Measurements from ENCODE around the gene SLC25A6. TPM values are rescaled to one million over a fixed set of nuclear protein-coding genes. Genes with fewer than 3 reads are reported as not detected.
A peak's percentile ranks its signal among the peaks of the same experiment; 100 is the strongest.

Gene SLC25A6
- total RNA-seq, 1 experiment from 2014 or later: 553 TPM

GRCh38 chrX:1387141-1387776 is 4.7 kb downstream of the SLC25A6 start:
- H3K9ac ChIP-seq (ENCODE audit: extremely low read depth, insufficient read length, low read length): no peak overlapping the region
- TF ChIP-seq CTCF (conservative IDR thresholded peaks at IDR 0.05): no peak
- H3K9me3 ChIP-seq (ENCODE audit: control insufficient read depth, low read depth, low read length): no peaks in the 10 kb centered on the region
- no peak overlapping the region for H2AFZ ChIP-seq (ENCODE audit: low read length)
- no peak overlapping the region for H2BK12ac ChIP-seq (ENCODE audit: insufficient read length, low read depth, low read length)
- H3T11ph ChIP-seq (ENCODE audit: low read length): no peak overlapping the region
- H3K79me1 ChIP-seq (ENCODE audit: insufficient read depth, low read depth, low read length, poor library complexity, severe bottlenecking): peaks cover 15% of the 10 kb centered on the region
- H3K9me3 Mint-ChIP-seq: peaks cover 0 to 4% of the 10 kb centered on the region in 2 experiments; a peak in 2 of 5 replicates
- H3K4ac ChIP-seq (ENCODE audit: low read depth, low read length): no peak overlapping the region
- H3K4me1 ChIP-seq (ENCODE audit: insufficient read depth, low read length): no peaks in the 10 kb centered on the region; the same call in 1 of the 2 replicates
- H3K4me1 Mint-ChIP-seq: peaks cover 6 to 32% of the 10 kb centered on the region in 2 experiments
- H4K91ac ChIP-seq (ENCODE audit: insufficient read length, low read depth, low read length): no peak overlapping the region
- no CpG with 5 or more reads among the region's 43 CpGs for WGBS (ENCODE audit: extremely low coverage, insufficient read length, low lambda C conversion rate)
- no peak overlapping the region for H3K18ac ChIP-seq (ENCODE audit: insufficient read length, low read depth, low read length)
- H3K36me3 Mint-ChIP-seq (ENCODE audit: insufficient read depth in 1 of 3, low read depth in 3 of 3): peaks cover 60 to 90% (median 83%) of the 10 kb centered on the region in 3 experiments
- H3K79me2 ChIP-seq (ENCODE audit: insufficient read depth, low read length): peaks cover 29% of the 10 kb centered on the region; the same call in 1 of the 2 replicates
- H3K27ac ChIP-seq (ENCODE audit: insufficient read length, low read depth, low read length): no peak overlapping the region
- no peak overlapping the region for H3K23ac ChIP-seq (ENCODE audit: insufficient read length, low read depth, low read length)
- no peak overlapping the region for H2AK5ac ChIP-seq (ENCODE audit: insufficient read length, low read length)
- no peak overlapping the region for H3K14ac ChIP-seq (ENCODE audit: insufficient read depth, low read length)
- H3K27ac Mint-ChIP-seq: peak overlapping the region in 1 of 3 experiments; percentile 49; a peak in 1 of 7 replicates
- no peak overlapping the region for H4K5ac ChIP-seq (ENCODE audit: insufficient read length, low read depth, low read length)
- no peaks in the 10 kb centered on the region; the same call in none of the 2 replicates for H3K27me3 Mint-ChIP-seq (ENCODE audit: low read depth)
- H3K23me2 ChIP-seq (ENCODE audit: insufficient read length, low read depth, low read length, poor library complexity, severe bottlenecking): peaks cover 5% of the 10 kb centered on the region
- no peak overlapping the region for H2BK15ac ChIP-seq (ENCODE audit: low read depth, low read length)
- H4K20me1 ChIP-seq (ENCODE audit: control insufficient read depth, insufficient read depth, insufficient read length): no peaks in the 10 kb centered on the region
- no peak for DNase-seq
- H2BK20ac ChIP-seq (ENCODE audit: low read depth, low read length, poor library complexity, severe bottlenecking): no peak overlapping the region
- H4K8ac ChIP-seq (replicated peaks; ENCODE audit: insufficient read length, low read depth, low read length): no peak overlapping the region
- peak overlapping the region in 1 of 2 experiments; percentile 49; a peak in 2 of 5 replicates for H3K4me3 Mint-ChIP-seq
- no peak overlapping the region for H2BK120ac ChIP-seq (ENCODE audit: low read depth, low read length, poor library complexity, severe bottlenecking)
- no peaks in the 10 kb centered on the region for H3K27me3 ChIP-seq (ENCODE audit: insufficient read depth, low read length)
- no peak overlapping the region for H2BK5ac ChIP-seq (ENCODE audit: insufficient read length, low read length)
- H3K56ac ChIP-seq (ENCODE audit: insufficient read length, low read depth, low read length): no peak overlapping the region
- H3K4me2 ChIP-seq (ENCODE audit: insufficient read depth, insufficient read length, low read length): no peak overlapping the region

All from H9 (cell line).